Naive thymus-derived CD4-positive, alpha-beta T cell (primary cell): ENCODE data around the gene NAPA. TPM values are rescaled to one million over a fixed set of nuclear protein-coding genes. Genes with fewer than 3 reads are reported as not detected.

Source experiments
- ATAC-seq: fragments of 150-1000 bp; cut with Tn5 transposase; 2 replicates; pipeline ENCODE4 v1.10.0; 2021; ENCODE audit warnings: mild to moderate bottlenecking, moderate library complexity
- CTCF ChIA-PET: fragments of 350-600 bp; sonication (Branson Sonifier 250); formaldehyde crosslinking; loops from one replicate; lab custom pipeline; 2021; ENCODE audit warnings: antibody characterized with exemption; lab: Charles Lee
- POLR2A ChIA-PET: fragments of 350-600 bp; sonication (Branson Sonifier 250); formaldehyde crosslinking; loops from one replicate; lab custom pipeline; 2021; ENCODE audit warnings: antibody characterized with exemption, inconsistent platforms; lab: Charles Lee
- DNase-seq, 9 donors: peaks; one replicate each; pipeline versions ENCODE4 v3.0.0 to v3.0.0-alpha.2; 2020 to 2022; ENCODE audit warnings: mixed read lengths in 1 of 9
- H3K27ac ChIP-seq: one replicate; pipeline ENCODE4 v1.7.0; 2013; ENCODE audit warnings: mild to moderate bottlenecking, low read depth, low read length, moderate library complexity
- H3K27me3 ChIP-seq, 2 donors: one replicate each; pipeline ENCODE4 v1.7.0; 2013; ENCODE audit warnings: low read length in 2 of 2, mild to moderate bottlenecking in 2 of 2, moderate library complexity in 2 of 2; ENCODE audit not compliant: control insufficient read depth in 2 of 2, insufficient read depth in 2 of 2
- H3K36me3 ChIP-seq, 3 experiments: 1 replicate in 2 of 3; 2 replicates in 1 of 3; pipeline ENCODE4 v1.7.0; 2013; ENCODE audit warnings: low read length in 3 of 3, mild to moderate bottlenecking in 3 of 3, moderate library complexity in 1 of 3; ENCODE audit not compliant: insufficient read depth in 3 of 3, control insufficient read depth in 2 of 3
- H3K4me1 ChIP-seq, 2 donors: one replicate each; pipeline ENCODE4 v1.7.0; 2013; ENCODE audit warnings: low read length in 2 of 2, mild to moderate bottlenecking in 2 of 2, moderate library complexity in 1 of 2; ENCODE audit not compliant: control insufficient read depth in 2 of 2, insufficient read depth in 2 of 2
- H3K4me3 ChIP-seq: 2 replicates; pipeline ENCODE4 v1.7.0; 2013; ENCODE audit warnings: mild to moderate bottlenecking, low read length
- H3K9me3 ChIP-seq, 3 experiments: 1 replicate in 2 of 3; 2 replicates in 1 of 3; pipeline ENCODE4 v1.7.0; 2013; ENCODE audit warnings: low read length in 3 of 3; ENCODE audit not compliant: control insufficient read depth in 2 of 3
- H3K27ac Mint-ChIP-seq, 9 donors: one replicate each; pipeline ENCODE4 v1.8.0; 2020 to 2022; ENCODE audit warnings: mixed read lengths in 9 of 9, mild to moderate bottlenecking in 8 of 9, moderate library complexity in 5 of 9, inconsistent platforms in 2 of 9
- H3K27me3 Mint-ChIP-seq, 5 donors: one replicate each; pipeline ENCODE4 v1.8.0; 2021 to 2022; ENCODE audit warnings: mixed read lengths in 5 of 5, mild to moderate bottlenecking in 1 of 5
- H3K36me3 Mint-ChIP-seq, 5 donors: one replicate each; pipeline ENCODE4 v1.8.0; 2020 to 2022; ENCODE audit warnings: mixed read lengths in 5 of 5, mild to moderate bottlenecking in 3 of 5, inconsistent platforms in 1 of 5
- H3K4me1 Mint-ChIP-seq, 7 donors: one replicate each; pipeline ENCODE4 v1.8.0; 2020 to 2022; ENCODE audit warnings: mixed read lengths in 7 of 7, mild to moderate bottlenecking in 3 of 7, inconsistent platforms in 1 of 7
- H3K4me3 Mint-ChIP-seq, 10 donors: one replicate each; pipeline ENCODE4 v1.8.0; 2020 to 2022; ENCODE audit warnings: mild to moderate bottlenecking in 10 of 10, mixed read lengths in 10 of 10, moderate library complexity in 6 of 10, inconsistent platforms in 2 of 10
- H3K9me3 Mint-ChIP-seq, 11 donors: one replicate each; pipeline ENCODE4 v1.8.0; 2020 to 2022; ENCODE audit warnings: mixed read lengths in 11 of 11, mild to moderate bottlenecking in 4 of 11, inconsistent platforms in 1 of 11, moderate library complexity in 1 of 11
- intact Hi-C, 2 donors: fragments of 100-400 bp; cut with micrococcal nuclease; formaldehyde crosslinking; loops; one replicate each; pipeline ENCODE4 v1.15.1; 2023
- polyA plus RNA-seq, 2 donors: library from polyadenylated mRNA; unstranded; fragments of 300-500 nt; fragmentation: Illumina TruSeq; gene quantifications; one replicate each; pipeline ENCODE4 v1.2.3, GENCODE V29; 2021
- total RNA-seq, 6 experiments: library from RNA in 5 of 6; stranded (reverse) in 5 of 6; gene quantifications; 1 replicate in 5 of 6; 2 replicates in 1 of 6; pipeline ENCODE4 v1.2.3 and lab custom pipeline; 2021 to 2026

Gene NAPA
- total and polyA plus RNA-seq, 7 experiments from 2014 or later: 86.2 to 136 (median 107) TPM

- no peak overlapping the region for H3K4me3 ChIP-seq
- Mint-ChIP-seq H3K27me3 (no peaks in the 10 kb centered on the region), H3K9me3 (no peaks in the 10 kb centered on the region), H3K36me3 (peaks cover 0 to 18% (median 3%) of the 10 kb centered on the region in 5 donors), H3K4me1 (peaks cover 0 to 29% (median 13%) of the 10 kb centered on the region in 7 donors), H3K27ac (peak overlapping the region in 3 of 9 donors; percentile 1 to 72 (median 65)), H3K4me3 (no peak overlapping the region)
- no peak overlapping the region for H3K27ac ChIP-seq
- DNase-seq (no peak), ATAC-seq (no peak)
- H3K36me3 ChIP-seq: peaks cover 0 to 86% (median 10%) of the 10 kb centered on the region in 3 experiments
- no peaks in the 10 kb centered on the region for H3K4me1 ChIP-seq
- no peaks in the 10 kb centered on the region for H3K9me3 ChIP-seq
- no peaks in the 10 kb centered on the region for H3K27me3 ChIP-seq
- intact Hi-C loops: no loop called here
- CTCF ChIA-PET: interaction anchor here (1.0 kb wide), 1 partner anchor 23 kb away, joined by 3 read pairs; no protein-coding TSS in a partner anchor
- POLR2A ChIA-PET: no interaction called here
Observed at GRCh38 chr19:47492571-47493377, 22.1 kb downstream of the NAPA start.

DNA sequence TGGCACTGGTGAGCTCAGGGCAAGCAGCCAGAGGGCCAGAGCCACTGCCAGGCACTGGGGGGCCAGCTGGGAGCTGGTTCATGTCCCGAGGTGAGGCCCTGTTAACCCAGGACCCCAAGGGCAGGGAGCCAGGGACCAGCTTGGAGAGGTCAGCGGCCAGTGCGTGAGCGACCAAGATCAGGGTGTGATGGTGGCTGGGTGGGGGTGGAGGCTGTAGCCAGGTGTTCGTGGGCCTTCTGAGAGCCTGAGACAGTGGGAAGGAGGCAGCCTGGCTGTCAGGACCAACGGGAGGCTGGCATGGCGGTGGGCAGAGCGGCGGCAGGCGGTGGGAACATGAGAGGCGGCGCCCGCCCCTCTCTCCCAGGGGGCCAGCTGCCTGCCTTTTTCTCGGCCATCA lies 22.7 kb downstream of the NAPA start:
- no peak overlapping the region for H3K4me3 ChIP-seq
- no peak overlapping the region for H3K27ac ChIP-seq
- H3K9me3 Mint-ChIP-seq: no peaks in the 10 kb centered on the region
- H3K36me3 Mint-ChIP-seq: peaks cover 0 to 18% (median 3%) of the 10 kb centered on the region in 5 donors
- H3K27me3 Mint-ChIP-seq: no peaks in the 10 kb centered on the region
- no peaks in the 10 kb centered on the region for H3K4me1 ChIP-seq
- ATAC-seq: no peak
- no peaks in the 10 kb centered on the region for H3K27me3 ChIP-seq
- H3K27ac Mint-ChIP-seq: peak overlapping the region in 2 of 9 donors; percentile 13 to 14
- no peak overlapping the region for H3K4me3 Mint-ChIP-seq
- ChIA-PET CTCF (interaction anchor here (1.0 kb wide), 1 partner anchor 24 kb away, joined by 3 read pairs; no protein-coding TSS in a partner anchor), POLR2A (no interaction called here)
- DNase-seq: no peak
- no peaks in the 10 kb centered on the region for H3K9me3 ChIP-seq
- H3K36me3 ChIP-seq: peaks cover 0 to 84% (median 10%) of the 10 kb centered on the region in 3 experiments
- intact Hi-C loops: no loop called here
- peaks cover 4 to 30% (median 17%) of the 10 kb centered on the region in 7 donors for H3K4me1 Mint-ChIP-seq

DNA sequence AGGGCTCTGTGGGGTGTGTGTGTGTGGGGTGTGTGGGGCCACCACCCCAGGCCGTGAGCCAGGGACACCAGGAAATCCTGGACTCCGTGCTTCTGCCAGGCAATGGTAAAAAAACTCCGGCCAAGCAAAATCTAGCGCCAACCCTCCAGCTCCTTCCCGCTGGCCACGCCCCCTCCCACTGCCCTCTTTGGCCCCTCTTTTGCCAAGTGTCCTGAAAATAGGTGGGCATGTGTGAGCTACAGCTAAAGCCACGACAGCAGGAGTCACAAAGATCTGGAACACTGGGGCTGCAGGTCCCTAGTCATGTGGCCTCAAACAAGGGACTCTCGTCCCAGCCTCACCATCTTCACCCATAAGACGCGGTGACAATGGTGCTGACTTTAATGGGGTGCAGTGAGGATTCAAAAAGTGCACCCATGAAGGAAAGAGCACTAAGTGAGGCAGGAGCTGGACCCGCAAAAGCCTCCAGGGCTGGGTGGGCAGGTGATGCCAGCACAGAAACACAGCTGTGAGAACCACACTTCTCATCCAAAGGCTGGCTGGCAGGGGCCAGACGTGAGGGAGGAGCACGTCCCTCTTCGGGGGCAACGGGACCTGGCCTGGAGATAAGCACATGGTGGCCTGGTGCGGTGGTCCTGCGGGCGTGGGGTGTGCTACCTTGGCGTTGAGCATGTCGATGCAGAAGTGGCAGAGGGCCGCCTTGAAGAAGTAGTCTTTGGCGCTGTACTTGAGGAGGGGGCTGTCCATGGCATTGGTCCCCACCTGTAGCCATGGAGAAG lies 23.3 kb downstream of the NAPA start:
- Mint-ChIP-seq H3K9me3 (no peaks in the 10 kb centered on the region), H3K36me3 (peaks cover 0 to 13% (median 3%) of the 10 kb centered on the region in 5 donors), H3K27ac (peak overlapping the region in 5 of 9 donors; percentile 13 to 77 (median 38)), H3K27me3 (no peaks in the 10 kb centered on the region), H3K4me3 (no peak overlapping the region), H3K4me1 (peaks cover 9 to 32% (median 17%) of the 10 kb centered on the region in 7 donors)
- Histone ChIP-seq H3K27me3 (no peaks in the 10 kb centered on the region), H3K4me1 (no peaks in the 10 kb centered on the region), H3K36me3 (peaks cover 0 to 78% (median 10%) of the 10 kb centered on the region in 3 experiments), H3K9me3 (no peaks in the 10 kb centered on the region), H3K27ac (no peak overlapping the region), H3K4me3 (no peak overlapping the region)
- no peak for DNase-seq
- intact Hi-C loops: no loop called here
- ChIA-PET CTCF (interaction anchor here (1.0 kb wide), 1 partner anchor 24 kb away, joined by 3 read pairs; no protein-coding TSS in a partner anchor), POLR2A (no interaction called here)
- ATAC-seq: no peak

DNA sequence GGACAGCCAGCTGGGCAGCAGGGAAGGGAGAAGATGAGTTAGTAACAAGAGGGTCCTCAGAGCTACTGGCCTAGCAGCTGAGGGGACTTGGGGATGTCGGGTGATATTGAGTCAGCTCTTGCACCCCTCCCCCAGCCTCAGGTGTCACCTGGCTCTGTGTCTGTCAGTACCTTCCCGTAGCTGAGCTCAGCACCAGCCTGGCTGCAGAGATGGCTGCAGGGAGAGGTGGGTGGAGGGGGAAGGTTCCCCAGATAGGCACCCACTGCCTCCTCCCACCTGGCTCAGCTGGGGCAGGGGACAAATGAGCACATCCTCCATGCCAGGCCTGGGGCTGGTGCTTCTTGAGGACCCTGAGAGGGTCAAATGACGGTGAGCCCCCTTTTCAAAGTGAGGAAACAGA lies 24.0 kb downstream of the NAPA start:
- intact Hi-C loops: no loop called here
- H3K36me3 Mint-ChIP-seq: peaks cover 0 to 13% (median 3%) of the 10 kb centered on the region in 5 donors
- CTCF ChIA-PET: no interaction called here

GRCh38 chr19:47490031-47490430 lies 24.8 kb downstream of the NAPA start:
- H3K27me3 ChIP-seq: no peaks in the 10 kb centered on the region
- Mint-ChIP-seq H3K36me3 (peaks cover 0 to 13% (median 0%) of the 10 kb centered on the region in 5 donors), H3K4me3 (no peak overlapping the region), H3K4me1 (peaks cover 14 to 30% (median 18%) of the 10 kb centered on the region in 7 donors), H3K9me3 (no peaks in the 10 kb centered on the region), H3K27ac (peak overlapping the region in 3 of 9 donors; percentile 9 to 62 (median 48)), H3K27me3 (no peaks in the 10 kb centered on the region)
- H3K4me3 ChIP-seq: no peak overlapping the region
- H3K4me1 ChIP-seq: peaks cover 7 to 8% of the 10 kb centered on the region in 2 donors
- H3K36me3 ChIP-seq: peaks cover 0 to 64% (median 10%) of the 10 kb centered on the region in 3 experiments
- ChIA-PET POLR2A (no interaction called here), CTCF (no interaction called here)
- no peaks in the 10 kb centered on the region for H3K9me3 ChIP-seq
- intact Hi-C loops: no loop called here
- DNase-seq: no peak
- ATAC-seq: no peak
- no peak overlapping the region for H3K27ac ChIP-seq

More for the DNA sequence above, 24.0 kb downstream of the NAPA start:
- POLR2A ChIA-PET: interaction anchor here (0.6 kb wide), 1 partner anchor 113 kb away, joined by 4 read pairs; no protein-coding TSS in a partner anchor
- Histone ChIP-seq H3K27ac (no peak overlapping the region), H3K27me3 (no peaks in the 10 kb centered on the region), H3K36me3 (peaks cover 0 to 72% (median 10%) of the 10 kb centered on the region in 3 experiments), H3K4me3 (no peak overlapping the region), H3K9me3 (no peaks in the 10 kb centered on the region), H3K4me1 (no peaks in the 10 kb centered on the region)
- ATAC-seq: no peak
- Mint-ChIP-seq H3K27me3 (no peaks in the 10 kb centered on the region), H3K4me3 (no peak overlapping the region), H3K4me1 (peaks cover 10 to 29% (median 13%) of the 10 kb centered on the region in 7 donors), H3K27ac (peak overlapping the region in 2 of 9 donors; percentile 13 to 71), H3K9me3 (no peaks in the 10 kb centered on the region)
- no peak for DNase-seq
